ENCODE measurements around the gene LTF. TPM values are rescaled to one million over a fixed set of nuclear protein-coding genes. Genes with fewer than 3 reads are reported as not detected.

Gene LTF
- total and polyA plus RNA-seq, 2 experiments from 2014 or later = 0.73 to 1.3 TPM

DNA sequence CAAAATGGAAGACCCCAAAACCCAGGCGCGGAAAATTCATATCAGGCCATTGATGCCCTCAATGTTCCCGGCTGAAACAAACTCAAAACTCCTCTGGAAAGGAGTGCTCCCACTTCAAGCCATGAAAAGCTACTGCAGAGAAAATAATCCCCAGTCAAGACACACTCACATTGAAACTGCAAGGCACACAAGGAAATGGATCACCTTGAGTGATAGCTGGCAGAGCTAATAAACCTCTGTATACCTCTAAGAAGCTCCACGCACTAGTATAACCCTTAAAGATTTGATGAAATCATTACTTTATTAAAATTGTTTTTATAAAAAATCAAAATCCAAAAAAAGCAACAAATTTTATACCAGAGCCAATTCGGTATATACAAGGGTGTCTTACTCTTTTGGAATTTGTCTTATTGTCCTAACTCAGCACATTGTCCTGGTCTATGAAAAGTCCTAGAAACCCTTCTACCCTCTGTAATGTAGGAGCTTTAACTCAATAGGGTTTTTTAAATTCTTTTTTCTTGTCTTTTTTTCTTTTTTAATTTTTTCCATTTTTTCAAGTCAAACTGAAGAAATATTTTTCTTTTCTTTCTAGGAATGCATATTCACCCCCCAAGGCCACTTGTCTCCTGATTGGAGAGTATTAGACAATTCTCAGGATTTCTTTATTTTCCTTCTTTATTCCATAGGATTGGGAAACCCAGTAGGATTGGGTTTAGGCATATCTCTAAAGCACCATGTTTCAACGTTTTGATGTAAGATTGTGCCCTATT lies 66.3 kb downstream of the LTF start:
- no peak for ATAC-seq
- H3K36me3 Mint-ChIP-seq (ENCODE audit: low read depth) = no peaks in the 10 kb centered on the region
- H2AFZ ChIP-seq = peak overlapping the region; percentile 38; the same call in 1 of the 2 replicates
- no peak overlapping the region for H3K4me3 ChIP-seq
- no peaks in the 10 kb centered on the region for H3K79me2 ChIP-seq (replicated peaks; ENCODE audit: insufficient read depth)
- H3K4me1 ChIP-seq (ENCODE audit: insufficient read depth) = peaks cover 5% of the 10 kb centered on the region; the same call in 1 of the 2 replicates
- H3K27me3 Mint-ChIP-seq (ENCODE audit: insufficient read depth, low read depth, poor library complexity) = peaks cover 5% of the 10 kb centered on the region
- no peak overlapping the region for H3K27ac ChIP-seq (ENCODE audit: low read depth)
- peaks cover 10% of the 10 kb centered on the region; the same call in 1 of the 2 replicates for H3K9me2 ChIP-seq (ENCODE audit: insufficient read depth)
- no peak overlapping the region for H3K27ac Mint-ChIP-seq
- H3K9me3 Mint-ChIP-seq = no peaks in the 10 kb centered on the region
- no peak for TF ChIP-seq NANOG (IDR thresholded peaks at IDR 0.05; ENCODE audit: borderline replicate concordance)
- TF ChIP-seq STAT1 (IDR thresholded peaks at IDR 0.05; ENCODE audit: unreplicated experiment) = no peak
- TF ChIP-seq POLR2AphosphoS5 (IDR thresholded peaks at IDR 0.05; ENCODE audit: low read depth) = no peak
- TF ChIP-seq CREB1 (CRISPR knock-in tag; IDR thresholded peaks at IDR 0.05; ENCODE audit: low read depth) = no peak
- no peak for TF ChIP-seq EZH2 (IDR thresholded peaks at IDR 0.05; ENCODE audit: low read depth, unreplicated experiment)
- no peak for TF ChIP-seq JUNB (IDR thresholded peaks at IDR 0.05; ENCODE audit: unreplicated experiment)
- no peak for TF ChIP-seq ZNF331 (CRISPR knock-in tag; IDR thresholded peaks at IDR 0.05; ENCODE audit: low read depth)
- TF ChIP-seq, protein P1, sequence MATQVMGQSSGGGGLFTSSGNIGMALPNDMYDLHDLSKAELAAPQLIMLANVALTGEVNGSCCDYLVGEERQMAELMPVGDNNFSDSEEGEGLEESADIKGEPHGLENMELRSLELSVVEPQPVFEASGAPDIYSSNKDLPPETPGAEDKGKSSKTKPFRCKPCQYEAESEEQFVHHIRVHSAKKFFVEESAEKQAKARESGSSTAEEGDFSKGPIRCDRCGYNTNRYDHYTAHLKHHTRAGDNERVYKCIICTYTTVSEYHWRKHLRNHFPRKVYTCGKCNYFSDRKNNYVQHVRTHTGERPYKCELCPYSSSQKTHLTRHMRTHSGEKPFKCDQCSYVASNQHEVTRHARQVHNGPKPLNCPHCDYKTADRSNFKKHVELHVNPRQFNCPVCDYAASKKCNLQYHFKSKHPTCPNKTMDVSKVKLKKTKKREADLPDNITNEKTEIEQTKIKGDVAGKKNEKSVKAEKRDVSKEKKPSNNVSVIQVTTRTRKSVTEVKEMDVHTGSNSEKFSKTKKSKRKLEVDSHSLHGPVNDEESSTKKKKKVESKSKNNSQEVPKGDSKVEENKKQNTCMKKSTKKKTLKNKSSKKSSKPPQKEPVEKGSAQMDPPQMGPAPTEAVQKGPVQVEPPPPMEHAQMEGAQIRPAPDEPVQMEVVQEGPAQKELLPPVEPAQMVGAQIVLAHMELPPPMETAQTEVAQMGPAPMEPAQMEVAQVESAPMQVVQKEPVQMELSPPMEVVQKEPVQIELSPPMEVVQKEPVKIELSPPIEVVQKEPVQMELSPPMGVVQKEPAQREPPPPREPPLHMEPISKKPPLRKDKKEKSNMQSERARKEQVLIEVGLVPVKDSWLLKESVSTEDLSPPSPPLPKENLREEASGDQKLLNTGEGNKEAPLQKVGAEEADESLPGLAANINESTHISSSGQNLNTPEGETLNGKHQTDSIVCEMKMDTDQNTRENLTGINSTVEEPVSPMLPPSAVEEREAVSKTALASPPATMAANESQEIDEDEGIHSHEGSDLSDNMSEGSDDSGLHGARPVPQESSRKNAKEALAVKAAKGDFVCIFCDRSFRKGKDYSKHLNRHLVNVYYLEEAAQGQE (IDR thresholded peaks at IDR 0.05; ENCODE audit: unreplicated experiment) = no peak
- TF ChIP-seq EZH2phosphoT487 (IDR thresholded peaks at IDR 0.05; ENCODE audit: unreplicated experiment) = no peak
- TF ChIP-seq, protein P2, sequence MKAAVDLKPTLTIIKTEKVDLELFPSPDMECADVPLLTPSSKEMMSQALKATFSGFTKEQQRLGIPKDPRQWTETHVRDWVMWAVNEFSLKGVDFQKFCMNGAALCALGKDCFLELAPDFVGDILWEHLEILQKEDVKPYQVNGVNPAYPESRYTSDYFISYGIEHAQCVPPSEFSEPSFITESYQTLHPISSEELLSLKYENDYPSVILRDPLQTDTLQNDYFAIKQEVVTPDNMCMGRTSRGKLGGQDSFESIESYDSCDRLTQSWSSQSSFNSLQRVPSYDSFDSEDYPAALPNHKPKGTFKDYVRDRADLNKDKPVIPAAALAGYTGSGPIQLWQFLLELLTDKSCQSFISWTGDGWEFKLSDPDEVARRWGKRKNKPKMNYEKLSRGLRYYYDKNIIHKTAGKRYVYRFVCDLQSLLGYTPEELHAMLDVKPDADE (IDR thresholded peaks at IDR 0.05) = no peak
- TF ChIP-seq ZNF114 (CRISPR knock-in tag; IDR thresholded peaks at IDR 0.05) = no peak
- TF ChIP-seq, protein P3, sequence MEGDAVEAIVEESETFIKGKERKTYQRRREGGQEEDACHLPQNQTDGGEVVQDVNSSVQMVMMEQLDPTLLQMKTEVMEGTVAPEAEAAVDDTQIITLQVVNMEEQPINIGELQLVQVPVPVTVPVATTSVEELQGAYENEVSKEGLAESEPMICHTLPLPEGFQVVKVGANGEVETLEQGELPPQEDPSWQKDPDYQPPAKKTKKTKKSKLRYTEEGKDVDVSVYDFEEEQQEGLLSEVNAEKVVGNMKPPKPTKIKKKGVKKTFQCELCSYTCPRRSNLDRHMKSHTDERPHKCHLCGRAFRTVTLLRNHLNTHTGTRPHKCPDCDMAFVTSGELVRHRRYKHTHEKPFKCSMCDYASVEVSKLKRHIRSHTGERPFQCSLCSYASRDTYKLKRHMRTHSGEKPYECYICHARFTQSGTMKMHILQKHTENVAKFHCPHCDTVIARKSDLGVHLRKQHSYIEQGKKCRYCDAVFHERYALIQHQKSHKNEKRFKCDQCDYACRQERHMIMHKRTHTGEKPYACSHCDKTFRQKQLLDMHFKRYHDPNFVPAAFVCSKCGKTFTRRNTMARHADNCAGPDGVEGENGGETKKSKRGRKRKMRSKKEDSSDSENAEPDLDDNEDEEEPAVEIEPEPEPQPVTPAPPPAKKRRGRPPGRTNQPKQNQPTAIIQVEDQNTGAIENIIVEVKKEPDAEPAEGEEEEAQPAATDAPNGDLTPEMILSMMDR (conservative IDR thresholded peaks at IDR 0.05; ENCODE audit: low read depth in 2 of 2) = no peak
- TF ChIP-seq, protein P4, sequence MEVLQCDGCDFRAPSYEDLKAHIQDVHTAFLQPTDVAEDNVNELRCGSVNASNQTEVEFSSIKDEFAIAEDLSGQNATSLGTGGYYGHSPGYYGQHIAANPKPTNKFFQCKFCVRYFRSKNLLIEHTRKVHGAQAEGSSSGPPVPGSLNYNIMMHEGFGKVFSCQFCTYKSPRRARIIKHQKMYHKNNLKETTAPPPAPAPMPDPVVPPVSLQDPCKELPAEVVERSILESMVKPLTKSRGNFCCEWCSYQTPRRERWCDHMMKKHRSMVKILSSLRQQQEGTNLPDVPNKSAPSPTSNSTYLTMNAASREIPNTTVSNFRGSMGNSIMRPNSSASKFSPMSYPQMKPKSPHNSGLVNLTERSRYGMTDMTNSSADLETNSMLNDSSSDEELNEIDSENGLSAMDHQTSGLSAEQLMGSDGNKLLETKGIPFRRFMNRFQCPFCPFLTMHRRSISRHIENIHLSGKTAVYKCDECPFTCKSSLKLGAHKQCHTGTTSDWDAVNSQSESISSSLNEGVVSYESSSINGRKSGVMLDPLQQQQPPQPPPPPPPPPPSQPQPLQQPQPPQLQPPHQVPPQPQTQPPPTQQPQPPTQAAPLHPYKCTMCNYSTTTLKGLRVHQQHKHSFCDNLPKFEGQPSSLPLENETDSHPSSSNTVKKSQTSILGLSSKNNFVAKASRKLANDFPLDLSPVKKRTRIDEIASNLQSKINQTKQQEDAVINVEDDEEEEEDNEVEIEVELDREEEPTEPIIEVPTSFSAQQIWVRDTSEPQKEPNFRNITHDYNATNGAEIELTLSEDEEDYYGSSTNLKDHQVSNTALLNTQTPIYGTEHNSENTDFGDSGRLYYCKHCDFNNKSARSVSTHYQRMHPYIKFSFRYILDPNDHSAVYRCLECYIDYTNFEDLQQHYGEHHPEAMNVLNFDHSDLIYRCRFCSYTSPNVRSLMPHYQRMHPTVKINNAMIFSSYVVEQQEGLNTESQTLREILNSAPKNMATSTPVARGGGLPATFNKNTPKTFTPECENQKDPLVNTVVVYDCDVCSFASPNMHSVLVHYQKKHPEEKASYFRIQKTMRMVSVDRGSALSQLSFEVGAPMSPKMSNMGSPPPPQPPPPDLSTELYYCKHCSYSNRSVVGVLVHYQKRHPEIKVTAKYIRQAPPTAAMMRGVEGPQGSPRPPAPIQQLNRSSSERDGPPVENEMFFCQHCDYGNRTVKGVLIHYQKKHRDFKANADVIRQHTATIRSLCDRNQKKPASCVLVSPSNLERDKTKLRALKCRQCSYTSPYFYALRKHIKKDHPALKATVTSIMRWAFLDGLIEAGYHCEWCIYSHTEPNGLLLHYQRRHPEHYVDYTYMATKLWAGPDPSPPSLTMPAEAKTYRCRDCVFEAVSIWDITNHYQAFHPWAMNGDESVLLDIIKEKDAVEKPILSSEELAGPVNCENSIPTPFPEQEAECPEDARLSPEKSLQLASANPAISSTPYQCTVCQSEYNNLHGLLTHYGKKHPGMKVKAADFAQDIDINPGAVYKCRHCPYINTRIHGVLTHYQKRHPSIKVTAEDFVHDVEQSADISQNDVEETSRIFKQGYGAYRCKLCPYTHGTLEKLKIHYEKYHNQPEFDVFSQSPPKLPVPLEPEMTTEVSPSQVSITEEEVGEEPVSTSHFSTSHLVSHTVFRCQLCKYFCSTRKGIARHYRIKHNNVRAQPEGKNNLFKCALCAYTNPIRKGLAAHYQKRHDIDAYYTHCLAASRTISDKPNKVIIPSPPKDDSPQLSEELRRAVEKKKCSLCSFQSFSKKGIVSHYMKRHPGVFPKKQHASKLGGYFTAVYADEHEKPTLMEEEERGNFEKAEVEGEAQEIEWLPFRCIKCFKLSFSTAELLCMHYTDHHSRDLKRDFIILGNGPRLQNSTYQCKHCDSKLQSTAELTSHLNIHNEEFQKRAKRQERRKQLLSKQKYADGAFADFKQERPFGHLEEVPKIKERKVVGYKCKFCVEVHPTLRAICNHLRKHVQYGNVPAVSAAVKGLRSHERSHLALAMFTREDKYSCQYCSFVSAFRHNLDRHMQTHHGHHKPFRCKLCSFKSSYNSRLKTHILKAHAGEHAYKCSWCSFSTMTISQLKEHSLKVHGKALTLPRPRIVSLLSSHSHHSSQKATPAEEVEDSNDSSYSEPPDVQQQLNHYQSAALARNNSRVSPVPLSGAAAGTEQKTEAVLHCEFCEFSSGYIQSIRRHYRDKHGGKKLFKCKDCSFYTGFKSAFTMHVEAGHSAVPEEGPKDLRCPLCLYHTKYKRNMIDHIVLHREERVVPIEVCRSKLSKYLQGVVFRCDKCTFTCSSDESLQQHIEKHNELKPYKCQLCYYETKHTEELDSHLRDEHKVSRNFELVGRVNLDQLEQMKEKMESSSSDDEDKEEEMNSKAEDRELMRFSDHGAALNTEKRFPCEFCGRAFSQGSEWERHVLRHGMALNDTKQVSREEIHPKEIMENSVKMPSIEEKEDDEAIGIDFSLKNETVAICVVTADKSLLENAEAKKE (CRISPR knock-in tag; IDR thresholded peaks at IDR 0.05) = no peak
- H3F3A ChIP-seq (replicated peaks; ENCODE audit: low read depth) = no peaks in the 10 kb centered on the region
- H3K36me3 ChIP-seq (ENCODE audit: insufficient read depth) = no peaks in the 10 kb centered on the region
- no peak overlapping the region for H3K4me2 ChIP-seq
- peaks cover 10% of the 10 kb centered on the region for H3K4me1 Mint-ChIP-seq
- H3K4me3 Mint-ChIP-seq = no peak overlapping the region
- H4K20me1 ChIP-seq (replicated peaks; ENCODE audit: insufficient read depth) = no peaks in the 10 kb centered on the region
- no peak for DNase-seq (ENCODE audit: low spot score)
- H3K27me3 ChIP-seq (ENCODE audit: insufficient read depth) = no peaks in the 10 kb centered on the region
